GM23338 (cell line): ENCODE measurements around the gene TOE1. TPM values are rescaled to one million over a fixed set of nuclear protein-coding genes. Genes with fewer than 3 reads are reported as not detected.

Experiments used
- CTCF ChIP-seq, 2 experiments: fragments of 200-600 bp in 1 of 2; sonication (generic) in 1 of 2; conservative IDR thresholded peaks; 2 replicates each; pipeline versions ENCODE4 v1.5.1 to v1.6.1; 2016 to 2017; ENCODE audit warnings: antibody characterized with exemption in 2 of 2, low read depth in 2 of 2, mild to moderate bottlenecking in 2 of 2, moderate library complexity in 1 of 2
- JUNB ChIP-seq: IDR thresholded peaks from one replicate; pipeline ENCODE4 v1.6.1; 2016; ENCODE audit warnings: antibody characterized with exemption; ENCODE audit not compliant: unreplicated experiment
- POLR2AphosphoS5 ChIP-seq: IDR thresholded peaks from 2 replicates; pipeline ENCODE4 v1.6.1; 2016; ENCODE audit warnings: antibody characterized with exemption, low read depth
- REST ChIP-seq: IDR thresholded peaks from one replicate; pipeline ENCODE4 v1.6.1; 2018; ENCODE audit warnings: antibody characterized with exemption; ENCODE audit not compliant: unreplicated experiment
- STAT1 ChIP-seq: IDR thresholded peaks from one replicate; pipeline ENCODE4 v1.6.1; 2016; ENCODE audit warnings: antibody characterized with exemption; ENCODE audit not compliant: unreplicated experiment
- ZNF114 ChIP-seq: fragments of 250-450 bp; sonication (Bioruptor Pico); IDR thresholded peaks from 2 replicates; pipeline ENCODE4 v1.5.0; 2020; ENCODE audit warnings: mild to moderate bottlenecking, moderate library complexity
- ZNF331 ChIP-seq: fragments of 250-450 bp; sonication (Bioruptor Pico); IDR thresholded peaks from 2 replicates; pipeline ENCODE4 v1.5.0; 2020; ENCODE audit warnings: low read depth, mild to moderate bottlenecking, moderate library complexity
- ZNF462 ChIP-seq: fragments of 250-450 bp; sonication (Bioruptor Pico); IDR thresholded peaks from 2 replicates; pipeline ENCODE4 v1.5.0; 2020; ENCODE audit warnings: mild to moderate bottlenecking, moderate library complexity
- polyA plus RNA-seq: library from polyadenylated mRNA; unstranded; fragments of >200 nt; fragmentation: Nextera tagmentation; extraction: Ambion mirVana; gene quantifications from 2 replicates; pipeline ENCODE4 v1.2.1, GENCODE V29; 2016
- total RNA-seq: library from RNA; depleted of rRNA; stranded (reverse); fragments of >200 nt; shearing (Covaris generic); gene quantifications from 2 replicates; pipeline ENCODE4 v1.2.3, GENCODE V29; 2014

TOE1 gene
- total and polyA plus RNA-seq, 2 experiments from 2014 or later, result 9.1 to 18.4 TPM

GRCh38 chr1:45337630-45338325 lies 2.2 kb upstream of the TOE1 start (continued):
- TF ChIP-seq ZNF462 (no peak), POLR2AphosphoS5 (no peak), REST (no peak), ZNF331 (CRISPR knock-in tag) (no peak), ZNF114 (no peak), JUNB (no peak), CTCF (conservative IDR thresholded peaks at IDR 0.05; ENCODE audit: low read depth in 2 of 2) (no peak), STAT1 (no peak)
